NCI-H446 treated with DMSO at 0.1 percent for 48 hours (cell line): ENCODE data around the gene SMG1.
A peak's percentile ranks its signal among the peaks of the same experiment; 100 is the strongest.

Source experiments
- DNase-seq: peaks from one replicate; lab custom pipeline; 2025; lab: John Stamatoyannopoulos, UW

SMG1 gene

DNA sequence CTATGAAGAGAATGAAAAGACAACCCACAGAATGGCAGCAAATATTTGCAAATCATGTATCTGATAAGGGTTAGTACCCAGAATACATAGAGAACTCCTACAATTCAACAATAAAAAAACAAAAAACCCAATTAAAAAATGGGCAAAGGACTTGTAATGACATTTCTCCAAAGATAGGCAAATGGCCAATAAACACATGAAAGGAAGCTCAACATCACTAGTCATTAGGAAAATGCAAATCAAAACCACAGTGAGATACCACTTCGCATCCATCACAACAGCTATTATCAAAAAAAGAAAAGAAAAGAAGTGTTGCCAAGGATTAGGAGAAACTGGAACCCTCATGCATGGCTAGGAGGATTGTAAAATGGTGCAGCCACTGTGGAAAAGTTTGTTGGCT, 79.8 kb downstream of the SMG1 start:
- no peak for DNase-seq

DNA sequence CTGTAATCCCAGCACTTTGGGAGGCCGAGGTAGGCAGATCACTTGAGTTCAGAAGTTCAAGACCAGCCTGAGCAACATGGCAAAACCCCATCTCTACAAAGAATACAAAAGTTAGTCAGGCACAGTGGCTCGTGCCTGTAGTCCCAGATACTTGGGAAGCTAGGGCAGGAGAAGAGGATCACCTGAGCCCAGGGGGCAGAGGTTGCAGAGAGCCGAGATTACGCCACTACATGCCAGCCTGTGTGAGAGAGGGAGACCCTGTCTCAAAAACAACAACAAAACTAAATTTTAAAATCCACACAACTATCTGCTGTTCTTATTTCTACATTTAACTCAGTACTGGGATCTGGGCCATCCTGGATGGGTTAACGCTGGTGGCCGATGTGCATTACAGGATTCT, 83.6 kb downstream of the SMG1 start:
- DNase-seq: no peak

DNA sequence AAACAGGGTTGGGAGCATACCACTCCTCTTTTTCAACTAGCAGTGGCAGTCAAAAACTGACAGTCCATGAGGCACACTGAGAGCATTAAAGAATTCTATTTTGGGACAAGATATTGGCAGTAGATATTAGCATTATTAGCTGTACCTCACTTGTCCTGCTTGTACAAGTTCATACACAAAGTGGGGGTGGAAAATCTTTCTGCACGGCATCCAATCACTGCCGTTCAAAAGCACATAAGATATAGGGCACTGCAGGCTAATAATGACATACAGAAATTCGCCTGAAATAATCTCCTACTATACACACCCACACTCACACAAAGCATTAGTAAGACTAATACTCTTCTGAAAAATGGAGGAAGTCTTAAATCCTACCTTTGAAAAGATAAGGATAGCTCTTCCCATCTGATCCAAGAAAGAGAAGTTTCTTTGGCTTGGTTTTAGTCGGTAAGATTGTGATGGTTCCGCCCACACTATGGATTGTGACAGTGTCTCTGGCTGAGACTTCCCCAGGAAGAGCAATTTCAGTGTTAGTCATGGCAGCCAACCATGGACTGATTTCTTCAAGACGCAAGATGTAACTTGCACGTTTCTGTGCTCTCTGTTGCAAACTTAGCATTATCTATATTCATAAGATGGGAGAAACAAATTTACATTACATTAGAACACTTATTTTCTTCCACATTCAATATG, 84.2 kb downstream of the SMG1 start:
- DNase-seq: no peak

DNA sequence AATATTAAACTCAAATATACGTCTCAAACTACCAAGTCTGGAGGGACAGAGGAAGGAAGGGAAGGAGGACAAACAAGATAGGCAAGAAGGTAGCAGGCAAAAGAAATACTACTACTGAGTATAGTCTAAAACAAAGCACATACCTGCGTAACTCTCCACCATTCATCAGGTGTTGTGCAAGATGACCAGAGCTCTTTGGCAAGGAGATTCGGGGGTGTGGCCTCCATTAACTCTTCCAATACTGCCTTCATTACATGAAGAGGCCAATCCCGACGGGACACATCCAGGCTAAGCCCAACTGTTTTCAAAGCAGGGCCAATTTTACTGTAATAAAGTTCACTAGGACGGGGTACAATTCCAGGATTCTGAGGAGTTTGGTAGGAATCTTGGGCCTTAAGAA, 86.7 kb downstream of the SMG1 start:
- DNase-seq: no peak

DNA sequence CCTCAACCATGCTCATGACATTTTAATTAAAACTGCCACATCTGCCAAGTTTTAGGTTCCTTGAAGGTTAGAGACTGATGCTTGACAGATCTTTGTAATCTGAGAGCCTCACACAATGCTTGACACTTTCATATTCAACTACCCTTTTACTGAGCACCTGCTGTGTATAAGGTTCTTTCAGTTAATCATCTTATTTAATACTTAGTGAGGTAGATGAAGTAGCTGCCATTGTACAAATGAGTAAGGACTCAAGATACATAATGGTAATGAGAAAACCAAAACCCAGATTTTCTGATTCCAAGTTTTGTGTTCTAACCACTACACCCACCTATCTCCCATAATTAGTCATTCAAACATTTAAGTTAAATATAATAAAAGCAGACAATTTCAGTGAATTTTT, 89.5 kb downstream of the SMG1 start:
- DNase-seq: no peak

DNA sequence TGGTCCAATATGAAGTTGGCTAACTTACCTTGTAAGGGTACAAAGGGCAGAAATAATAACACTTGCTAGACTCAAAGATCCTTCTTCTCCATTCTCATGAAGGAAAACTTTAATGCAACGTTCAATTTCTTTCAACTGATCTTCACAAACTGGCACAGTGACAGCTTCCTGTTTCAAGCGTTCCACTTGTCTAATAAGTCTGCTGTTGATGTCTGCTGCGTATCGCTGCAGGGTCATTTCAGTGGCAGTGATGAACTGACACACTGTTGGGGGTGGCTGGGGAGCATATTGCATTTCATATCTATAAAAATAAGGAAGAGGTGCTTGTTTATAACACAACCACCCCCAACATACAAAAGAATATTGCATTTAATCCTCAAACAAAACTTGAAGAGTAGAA, 91.3 kb downstream of the SMG1 start:
- no peak for DNase-seq

DNA sequence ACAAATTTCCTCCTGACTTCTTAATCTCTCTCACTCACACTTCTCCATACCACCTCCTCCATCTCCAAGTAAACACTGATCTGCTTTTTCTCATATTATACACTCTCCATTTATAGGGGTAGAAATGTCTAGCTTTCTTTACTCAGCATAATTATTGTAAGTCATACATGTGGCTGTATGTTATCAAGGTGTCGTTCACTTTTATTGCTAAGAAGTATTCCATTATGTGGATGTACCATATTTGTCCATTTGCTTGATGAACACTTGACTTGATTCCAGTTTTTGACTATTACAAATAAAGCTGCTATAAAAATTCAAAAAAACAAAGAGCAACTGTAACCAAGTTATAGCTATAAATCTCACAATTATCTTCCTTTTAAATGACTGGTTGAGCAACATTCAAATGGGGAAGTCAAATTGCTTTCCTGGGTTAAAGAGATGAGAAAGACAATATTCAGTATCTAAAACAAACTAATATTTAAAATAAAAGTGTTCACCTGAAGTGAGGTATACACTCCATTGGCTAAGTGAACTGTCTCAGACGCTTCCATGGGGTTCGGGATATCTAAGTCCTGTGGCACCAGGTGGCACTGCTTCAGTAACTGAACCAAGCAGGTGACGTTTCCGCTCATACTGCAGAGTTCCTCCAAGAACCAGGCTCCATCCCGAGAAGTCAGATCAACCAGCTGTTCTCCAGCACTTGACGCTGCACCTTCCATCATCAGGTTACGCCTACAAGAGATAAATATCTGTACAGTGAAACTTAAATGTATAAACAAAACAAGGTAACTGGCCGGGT, 92.3 kb downstream of the SMG1 start:
- DNase-seq: no peak

DNA sequence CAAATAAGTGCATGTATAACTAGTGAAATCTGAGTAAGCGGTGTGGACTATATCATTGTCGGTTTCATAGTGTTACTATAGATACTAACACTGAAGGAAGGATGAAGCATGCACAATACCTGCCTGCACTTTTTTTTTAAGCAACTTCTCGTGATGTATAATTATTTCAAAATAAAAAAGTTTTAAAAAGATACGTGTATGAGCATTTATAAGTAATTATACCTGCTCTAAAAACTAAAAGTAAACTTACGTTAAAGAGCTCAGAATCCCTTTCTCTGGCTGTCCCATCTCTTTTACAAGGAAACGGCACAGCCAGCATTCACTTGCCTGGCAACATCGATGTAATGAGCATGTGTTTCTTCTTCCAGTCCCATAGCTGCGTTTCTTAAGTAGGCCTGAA, 93.6 kb downstream of the SMG1 start:
- no peak for DNase-seq

DNA sequence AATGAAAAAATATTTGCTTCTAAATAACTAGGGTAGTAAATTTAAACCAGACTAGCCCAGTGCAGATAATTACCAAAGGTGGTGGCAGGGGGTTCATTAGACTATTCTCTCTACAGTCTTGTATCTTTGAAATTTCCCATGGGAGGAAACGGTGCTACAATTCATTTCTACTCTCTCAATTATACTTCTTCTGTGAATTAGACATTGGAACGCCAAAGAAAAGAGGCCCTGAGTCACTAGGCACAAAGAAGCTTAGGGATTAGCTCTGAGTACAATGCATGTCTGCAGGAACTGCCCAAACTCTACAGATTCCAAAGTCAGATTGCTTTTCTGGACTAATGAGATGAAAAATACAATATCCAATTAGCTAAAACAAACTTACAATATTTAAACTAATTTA, 94.2 kb downstream of the SMG1 start:
- no peak for DNase-seq

DNA sequence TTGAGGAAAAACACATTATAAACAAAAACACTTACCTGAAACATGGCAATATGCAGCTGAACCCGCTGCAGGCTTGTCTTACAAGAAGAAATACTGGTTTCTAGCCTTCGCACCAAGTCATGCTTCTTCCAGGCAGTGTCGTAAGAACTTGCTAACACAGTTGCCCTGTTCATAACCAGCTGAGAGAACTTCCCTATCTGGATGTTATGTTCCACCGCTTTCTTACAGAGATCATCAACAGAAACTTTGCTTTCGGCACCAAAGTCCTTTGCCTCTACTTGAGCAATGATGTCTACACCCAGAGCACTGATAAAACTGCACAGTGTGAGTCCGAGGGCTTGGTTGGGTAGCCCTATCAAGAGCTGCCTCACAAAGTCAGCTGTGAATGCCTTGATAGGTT, 97.0 kb downstream of the SMG1 start:
- no peak for DNase-seq

DNA sequence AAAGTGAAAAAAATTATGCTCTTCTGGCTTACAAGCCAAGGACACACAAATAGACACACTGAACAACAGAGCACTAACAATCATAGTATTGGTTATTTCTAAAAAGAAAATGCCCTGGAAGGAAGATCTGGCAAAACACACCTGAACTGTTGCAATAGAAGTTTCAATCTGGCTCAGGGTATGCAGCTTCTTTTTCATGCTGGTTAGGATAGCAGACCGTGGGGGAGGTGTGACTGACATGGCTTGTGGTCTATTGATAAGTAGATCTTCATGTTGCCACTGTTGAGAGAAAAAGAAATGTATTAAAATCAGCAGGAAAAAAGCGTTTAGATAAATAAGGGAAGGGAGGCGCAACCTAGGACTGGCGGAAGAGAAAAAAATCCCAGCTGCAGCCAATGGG, 98.3 kb downstream of the SMG1 start:
- no peak for DNase-seq

DNA sequence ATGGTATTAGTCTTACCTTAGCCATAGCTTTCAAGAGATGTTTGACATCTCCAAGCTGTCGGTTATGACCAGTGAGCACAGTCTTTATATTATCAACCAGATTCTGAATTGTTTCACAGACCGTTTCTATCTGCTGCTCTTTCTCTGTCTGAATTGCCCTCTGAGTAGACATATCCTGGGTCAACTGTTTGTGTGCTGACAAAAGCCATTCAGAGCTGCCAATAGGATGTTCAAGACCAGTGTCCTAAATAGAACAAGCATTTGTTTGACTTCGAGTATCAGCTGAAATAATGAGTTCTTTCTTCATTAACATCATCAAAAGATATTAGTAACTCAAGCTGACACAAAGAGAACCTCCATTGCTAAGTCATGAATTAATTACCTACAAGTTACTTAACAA, 109.9 kb downstream of the SMG1 start:
- no peak for DNase-seq

DNA sequence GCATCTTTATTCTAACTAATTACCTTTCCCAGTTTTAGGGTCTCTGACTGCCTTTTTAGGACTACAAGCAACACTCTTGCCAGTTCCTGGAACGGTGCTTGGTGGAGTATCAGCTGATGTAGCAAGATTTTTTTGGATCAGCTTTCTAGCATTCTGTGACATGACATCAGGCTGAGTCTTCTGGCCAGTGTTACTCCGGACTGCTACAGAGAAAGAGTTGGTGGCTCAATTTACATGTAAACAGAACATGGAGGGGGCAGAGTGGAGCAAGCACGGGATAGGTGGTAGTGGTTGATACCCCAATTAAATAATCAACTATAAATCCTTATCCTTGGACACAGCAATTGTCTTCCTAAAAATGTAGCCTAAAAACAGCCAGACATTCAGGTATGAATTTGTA, 114.3 kb downstream of the SMG1 start:
- DNase-seq: no peak

DNA sequence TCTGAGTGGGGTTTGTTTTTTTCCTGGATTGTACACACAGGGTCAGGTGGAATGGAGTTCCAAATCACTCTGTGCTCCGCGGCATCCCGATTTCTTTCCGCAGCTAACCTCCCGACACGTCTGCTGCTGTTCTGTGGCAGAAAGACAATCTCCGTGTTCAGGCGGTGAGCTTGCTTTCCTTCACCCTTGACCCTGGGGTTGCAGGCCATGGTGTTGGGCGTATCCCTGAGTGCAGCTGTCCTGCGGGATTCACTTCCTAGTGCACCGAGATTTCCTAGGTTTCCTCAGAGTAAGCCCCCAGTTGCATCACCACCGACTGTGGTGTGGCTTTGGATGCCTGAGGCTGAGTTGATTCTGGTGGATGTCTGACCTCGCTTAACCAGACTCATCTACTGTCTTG, 117.0 kb downstream of the SMG1 start:
- no peak for DNase-seq

DNA sequence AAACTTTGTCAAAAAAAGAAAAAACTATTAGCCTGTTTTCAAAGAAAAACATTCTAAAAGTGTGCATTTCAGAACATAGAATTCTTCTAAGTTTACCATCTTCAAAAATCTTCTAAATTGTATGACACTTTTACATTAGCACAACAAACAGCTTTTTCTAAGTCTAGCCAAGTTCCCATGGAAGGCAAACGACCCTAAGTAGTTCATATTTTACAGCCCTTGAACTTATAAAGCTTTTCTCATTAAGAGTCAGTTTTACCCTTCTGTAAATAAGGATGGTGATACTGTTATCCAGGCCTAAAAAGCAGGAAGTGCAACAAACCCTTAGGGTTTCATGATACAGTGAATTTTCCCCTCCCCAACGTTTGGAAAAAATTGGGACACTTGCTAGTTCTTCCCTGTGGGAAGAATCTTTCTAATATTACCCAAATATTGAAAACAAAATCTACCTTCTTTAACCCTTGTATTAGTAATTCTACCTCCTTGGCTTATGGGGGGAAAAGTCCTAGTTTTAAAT, 120.9 kb downstream of the SMG1 start:
- DNase-seq: no peak

DNA sequence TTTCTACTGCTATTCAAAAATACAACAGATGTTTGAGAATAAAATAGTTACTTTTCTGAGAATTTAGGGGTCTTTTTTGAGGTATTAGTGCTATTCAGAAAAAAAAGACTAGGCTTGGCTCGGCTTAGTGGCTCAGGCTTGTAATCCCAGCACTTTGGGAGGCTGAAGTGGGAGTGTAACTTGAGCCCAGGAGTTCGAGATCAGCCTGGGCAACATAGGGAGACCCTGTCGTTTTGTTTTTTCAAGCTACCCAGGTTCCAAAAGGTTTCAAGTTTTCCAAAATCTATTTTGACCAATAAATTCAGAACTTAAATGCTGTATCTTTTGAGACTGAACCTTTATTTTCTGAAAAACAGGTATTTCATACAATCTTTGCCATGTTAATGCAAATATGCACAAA, 121.7 kb downstream of the SMG1 start:
- DNase-seq: no peak

DNA sequence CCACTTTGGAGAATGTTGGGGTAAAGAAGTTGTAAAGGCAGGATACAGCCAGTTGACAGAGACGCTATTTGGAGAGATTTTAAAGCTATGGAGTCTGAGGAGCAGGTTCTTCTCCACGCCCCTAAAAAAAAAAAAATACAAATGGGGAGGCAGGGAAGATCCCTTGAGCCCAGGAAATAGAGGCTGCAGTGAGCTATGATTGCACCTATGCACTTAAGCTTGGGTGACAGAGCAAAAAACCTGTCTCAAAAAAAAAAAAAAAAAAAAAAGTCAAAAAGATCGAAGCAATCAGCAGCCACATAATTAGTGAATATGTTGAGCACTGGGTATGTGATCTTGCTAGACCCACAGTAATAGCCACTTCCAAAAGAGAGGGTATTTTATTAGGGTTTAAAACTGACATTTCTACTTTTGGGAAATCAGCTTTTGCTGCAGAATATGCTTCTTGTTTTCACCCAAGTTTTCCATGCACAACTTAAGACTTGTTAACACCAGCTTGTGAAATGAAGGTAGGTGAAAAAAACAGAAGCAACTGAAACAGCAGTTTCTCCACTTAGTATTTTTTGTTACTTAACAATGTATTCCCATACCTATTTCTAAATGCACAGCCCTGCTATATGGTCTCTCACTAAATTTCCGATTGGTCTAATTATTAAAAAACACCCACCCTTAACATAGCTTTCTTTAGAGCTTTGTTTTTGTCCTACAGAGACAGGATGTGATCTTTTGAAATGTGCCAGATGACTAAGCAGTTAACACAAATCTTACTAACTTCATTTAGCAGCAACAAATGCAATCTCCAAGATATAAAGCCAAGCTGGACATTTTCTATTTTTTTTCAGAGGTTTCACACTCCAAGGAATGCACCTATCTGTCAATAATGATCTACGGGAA, 122.4 kb downstream of the SMG1 start:
- DNase-seq: no peak

DNA sequence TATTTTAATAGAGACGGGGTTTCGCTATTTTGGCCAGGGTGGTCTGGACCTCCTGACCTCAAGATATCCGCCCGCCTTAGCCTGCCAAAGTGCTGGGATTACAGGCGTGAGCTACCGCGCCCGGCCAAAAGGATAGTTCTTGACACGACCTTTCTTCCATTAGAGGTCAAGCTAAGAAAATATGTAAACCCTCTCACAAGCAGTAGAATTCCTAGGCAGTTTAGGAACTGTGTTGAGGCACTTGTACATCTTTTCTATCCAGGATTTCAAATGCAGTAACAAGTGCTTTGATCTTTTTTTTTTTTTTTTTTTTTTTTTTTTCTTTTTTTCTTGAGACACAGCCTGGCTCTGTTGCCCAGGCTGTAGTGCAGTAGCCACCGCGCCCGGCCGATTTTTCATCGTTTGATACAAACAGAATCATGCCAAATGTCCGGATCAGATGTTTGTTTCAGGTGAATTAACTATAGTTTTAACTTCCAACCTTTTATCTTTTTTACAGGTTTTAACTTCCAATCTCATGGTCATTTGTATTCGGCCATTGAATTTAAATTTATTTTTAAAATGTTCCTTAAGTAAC, 123.4 kb downstream of the SMG1 start:
- DNase-seq: no peak

DNA sequence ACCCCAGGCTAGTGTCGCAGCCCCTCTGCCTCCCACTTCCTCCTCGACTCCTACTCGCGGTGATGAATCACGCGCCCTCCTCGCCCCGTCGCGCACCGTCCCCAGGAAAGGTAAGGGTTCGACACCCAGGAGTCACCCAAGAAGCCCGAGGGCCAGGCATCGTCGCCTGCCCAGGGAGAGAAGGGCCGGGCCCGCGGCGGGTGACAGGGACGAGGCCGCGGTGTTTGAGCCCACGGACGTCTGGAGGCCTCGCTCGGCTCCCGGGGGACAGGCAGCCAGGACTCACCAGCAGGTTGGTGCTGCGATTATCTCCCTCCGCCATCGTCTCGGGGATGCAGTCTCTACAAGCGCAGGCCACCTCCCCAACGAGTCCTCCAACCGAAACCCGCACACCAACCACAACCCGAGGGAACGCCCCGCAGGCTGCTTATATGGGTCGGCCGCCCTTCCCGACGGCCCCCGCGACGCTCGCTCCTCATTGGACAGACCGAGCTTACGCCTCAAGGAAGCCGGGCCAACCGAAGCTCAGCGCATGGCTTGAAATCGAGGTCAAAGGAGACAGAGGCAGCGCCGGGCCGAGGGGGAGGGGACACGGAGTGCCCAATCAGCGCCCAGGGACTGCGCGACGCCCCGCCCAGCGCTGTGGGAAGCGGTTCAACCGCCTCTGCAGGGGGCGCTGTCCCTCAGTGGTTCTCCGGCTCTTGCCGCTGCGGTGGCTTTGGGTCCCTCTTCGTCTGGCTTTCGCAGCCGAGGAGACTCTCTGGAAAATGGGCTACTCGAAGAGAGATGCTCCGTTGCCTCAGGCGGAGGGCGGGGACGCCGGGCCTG, 124.8 kb downstream of the SMG1 start, which contains the start of gene ARL6IP1:
ARL6IP1 (minus strand) TSS at position 405 of the 828 bp plus-strand sequence; CDS start at position 322, 83 bp downstream.
- DNase-seq: peak; percentile 99

DNA sequence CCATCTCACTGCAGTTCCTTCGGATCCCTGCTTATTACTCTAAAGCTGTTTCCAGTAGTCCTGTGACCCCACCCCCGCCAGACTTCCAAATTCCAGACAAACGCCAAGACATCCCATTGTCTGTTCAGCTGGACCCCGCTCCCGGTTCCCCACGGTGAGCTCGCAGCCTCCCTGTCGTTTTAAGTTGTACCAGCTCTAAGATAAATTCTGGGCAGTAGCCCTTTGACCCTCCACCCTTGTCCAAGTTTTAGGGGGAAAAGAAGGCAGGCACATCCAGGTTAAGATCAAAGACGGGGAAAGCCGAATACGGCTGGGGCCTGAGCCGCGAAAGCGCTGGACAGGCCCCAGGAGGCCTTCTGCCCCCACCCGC, 125.4 kb downstream of the SMG1 start:
- no peak for DNase-seq

DNA sequence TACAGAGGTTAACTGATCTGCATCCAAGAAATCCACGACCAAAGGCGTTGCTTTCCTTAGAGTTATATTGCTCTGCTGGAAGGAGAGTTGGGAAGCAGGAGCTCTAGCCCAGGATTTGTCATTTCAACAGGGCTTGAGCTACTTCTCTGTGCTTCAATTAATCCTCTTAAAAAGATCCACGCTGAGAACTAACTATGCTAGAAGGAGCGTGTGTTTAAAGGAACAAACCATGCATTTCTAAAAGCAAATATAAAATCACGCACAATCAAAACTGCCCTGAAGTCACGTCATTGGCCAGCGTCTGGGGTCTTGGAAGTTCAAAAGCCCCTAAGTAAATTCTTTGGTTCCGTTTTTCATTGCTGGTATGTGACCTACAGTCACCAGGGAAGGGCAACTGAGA, 125.9 kb downstream of the SMG1 start:
- DNase-seq: no peak
